Duodenal mucosa (tissue), 2 donors: ENCODE data around the gene RPA3.
"Not testable (repeated sequence)": the region's sequence is repeated elsewhere in the genome, so short reads cannot be mapped to it uniquely, and the experiment has no call there.

ENCODE experiments used
- H3K27ac ChIP-seq: one replicate; pipeline ENCODE4 v1.7.0; 2013; ENCODE audit warnings: low read depth, low read length
- H3K27me3 ChIP-seq, 2 donors: one replicate each; pipeline ENCODE4 v1.7.0; 2013; ENCODE audit warnings: low read length in 2 of 2, control low read depth in 1 of 2; ENCODE audit not compliant: insufficient read depth in 2 of 2, control insufficient read depth in 1 of 2
- H3K36me3 ChIP-seq, 2 donors: one replicate each; pipeline ENCODE4 v1.7.0; 2013; ENCODE audit warnings: low read length in 2 of 2, control low read depth in 1 of 2; ENCODE audit not compliant: insufficient read depth in 2 of 2, control insufficient read depth in 1 of 2
- H3K4me1 ChIP-seq, 2 donors: one replicate each; pipeline ENCODE4 v1.7.0; 2013; ENCODE audit warnings: low read length in 2 of 2, control low read depth in 1 of 2; ENCODE audit not compliant: insufficient read depth in 2 of 2, control insufficient read depth in 1 of 2
- H3K4me3 ChIP-seq, 2 donors: one replicate each; pipeline ENCODE4 v1.7.0; 2013; ENCODE audit warnings: low read length in 2 of 2, low read depth in 1 of 2
- H3K9ac ChIP-seq, 2 donors: one replicate each; pipeline ENCODE4 v1.7.0; 2013; ENCODE audit warnings: low read length in 2 of 2, low read depth in 1 of 2
- H3K9me3 ChIP-seq, 2 donors: one replicate each; pipeline ENCODE4 v1.7.0; 2013; ENCODE audit warnings: low read length in 2 of 2, control low read depth in 1 of 2; ENCODE audit not compliant: control insufficient read depth in 1 of 2

Gene RPA3

GRCh38 chr7:7665031-7665430, 53.4 kb downstream of the RPA3 start:
- H3K36me3 ChIP-seq: no peaks in the 10 kb centered on the region
- no peak overlapping the region for H3K27ac ChIP-seq
- no peaks in the 10 kb centered on the region for H3K9me3 ChIP-seq
- H3K9ac ChIP-seq: no peak overlapping the region
- H3K4me3 ChIP-seq: no peak overlapping the region
- no peaks in the 10 kb centered on the region for H3K27me3 ChIP-seq
- no peaks in the 10 kb centered on the region for H3K4me1 ChIP-seq

DNA sequence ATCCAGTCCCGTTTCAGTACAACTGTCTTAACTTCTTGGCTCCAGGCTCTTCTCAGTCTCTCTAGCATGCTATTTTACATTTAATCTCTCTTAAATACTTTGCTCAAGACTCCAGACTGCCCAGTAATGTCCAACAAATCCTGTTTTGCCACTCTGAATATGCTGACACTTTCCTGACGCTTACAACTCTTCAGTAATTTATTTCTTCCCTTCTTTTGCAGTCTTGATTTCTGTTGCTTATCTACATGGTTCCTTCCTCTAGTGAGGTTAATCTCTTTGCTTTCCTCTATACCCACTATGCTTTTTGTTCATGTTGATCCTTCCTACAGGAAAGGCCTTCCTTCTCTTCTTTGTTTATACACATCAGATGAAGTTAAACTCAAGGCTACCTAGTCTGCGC, 54.1 kb downstream of the RPA3 start:
- Histone ChIP-seq H3K27ac (no peak overlapping the region), H3K4me1 (no peaks in the 10 kb centered on the region), H3K27me3 (no peaks in the 10 kb centered on the region), H3K9me3 (no peaks in the 10 kb centered on the region), H3K36me3 (no peaks in the 10 kb centered on the region), H3K9ac (no peak overlapping the region), H3K4me3 (no peak overlapping the region)

- no peaks in the 10 kb centered on the region for H3K27me3 ChIP-seq
- no peak overlapping the region for H3K4me3 ChIP-seq
- no peaks in the 10 kb centered on the region for H3K9me3 ChIP-seq
- no peaks in the 10 kb centered on the region for H3K36me3 ChIP-seq
- H3K4me1 ChIP-seq: no peaks in the 10 kb centered on the region
- H3K9ac ChIP-seq: no peak overlapping the region
- no peak overlapping the region for H3K27ac ChIP-seq
These were observed 55.9 kb downstream of the RPA3 start for GRCh38 chr7:7662527-7662926.

DNA sequence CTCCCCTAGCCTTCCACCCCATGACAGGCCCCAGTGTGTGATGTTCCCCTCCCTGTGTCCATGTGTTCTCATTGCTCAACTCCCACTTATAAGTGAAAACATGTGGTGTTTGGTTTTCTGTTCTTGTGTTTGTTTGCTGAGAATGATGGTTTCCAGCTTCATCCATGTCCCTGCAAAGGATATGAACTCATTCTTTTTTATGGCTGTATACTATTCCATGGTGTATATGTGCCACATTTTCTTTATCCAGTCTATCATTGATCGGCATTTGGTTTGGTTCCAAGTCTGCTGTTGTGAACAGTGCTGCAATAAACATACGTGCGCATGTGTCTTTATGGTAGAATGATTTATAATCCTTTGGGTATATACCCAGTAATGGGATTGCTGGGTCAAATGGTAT, 61.9 kb downstream of the RPA3 start:
- H3K27ac ChIP-seq, H3K9ac ChIP-seq, H3K4me1 ChIP-seq, H3K27me3 ChIP-seq, H3K36me3 ChIP-seq, H3K4me3 ChIP-seq, H3K9me3 ChIP-seq: not testable (repeated sequence)

- H3K27ac ChIP-seq: no peak overlapping the region
- H3K36me3 ChIP-seq: no peaks in the 10 kb centered on the region
- H3K9me3 ChIP-seq: no peaks in the 10 kb centered on the region
- no peaks in the 10 kb centered on the region for H3K4me1 ChIP-seq
- H3K9ac ChIP-seq: no peak overlapping the region
- H3K27me3 ChIP-seq: no peaks in the 10 kb centered on the region
- no peak overlapping the region for H3K4me3 ChIP-seq
These were observed 63.3 kb downstream of the RPA3 start for GRCh38 chr7:7654964-7655715.

DNA sequence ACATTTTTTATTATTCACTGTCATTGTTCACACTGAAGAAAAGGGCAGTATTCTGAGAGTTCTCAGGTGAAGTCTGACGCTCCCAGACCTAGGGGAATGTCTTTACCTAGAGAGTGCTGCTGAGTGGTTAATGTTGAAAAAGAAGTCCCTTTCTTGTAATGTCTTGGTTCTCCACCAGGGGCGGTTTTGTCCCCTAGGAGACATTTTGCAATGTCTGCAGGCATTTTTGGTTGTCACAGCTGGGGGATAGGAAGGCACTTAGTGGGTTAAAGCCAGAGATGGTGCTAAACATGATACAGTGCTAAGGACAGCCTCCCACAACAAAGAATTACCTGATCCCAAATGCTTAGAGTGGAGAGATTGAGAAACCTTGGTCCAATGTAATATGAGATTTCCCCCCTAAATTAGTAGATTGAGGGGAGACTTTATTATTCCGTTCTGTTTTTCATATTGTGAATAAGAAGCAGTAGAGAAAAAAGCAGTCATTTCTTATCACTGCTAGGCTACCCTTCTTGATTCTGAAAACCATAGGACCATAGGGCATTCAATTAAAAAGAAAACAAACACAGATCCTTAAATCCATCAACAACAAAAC, 64.7 kb downstream of the RPA3 start:
- H3K4me1 ChIP-seq: no peaks in the 10 kb centered on the region
- no peaks in the 10 kb centered on the region for H3K9me3 ChIP-seq
- H3K36me3 ChIP-seq: no peaks in the 10 kb centered on the region
- H3K27ac ChIP-seq: no peak overlapping the region
- H3K27me3 ChIP-seq: no peaks in the 10 kb centered on the region
- no peak overlapping the region for H3K4me3 ChIP-seq
- no peak overlapping the region for H3K9ac ChIP-seq

DNA sequence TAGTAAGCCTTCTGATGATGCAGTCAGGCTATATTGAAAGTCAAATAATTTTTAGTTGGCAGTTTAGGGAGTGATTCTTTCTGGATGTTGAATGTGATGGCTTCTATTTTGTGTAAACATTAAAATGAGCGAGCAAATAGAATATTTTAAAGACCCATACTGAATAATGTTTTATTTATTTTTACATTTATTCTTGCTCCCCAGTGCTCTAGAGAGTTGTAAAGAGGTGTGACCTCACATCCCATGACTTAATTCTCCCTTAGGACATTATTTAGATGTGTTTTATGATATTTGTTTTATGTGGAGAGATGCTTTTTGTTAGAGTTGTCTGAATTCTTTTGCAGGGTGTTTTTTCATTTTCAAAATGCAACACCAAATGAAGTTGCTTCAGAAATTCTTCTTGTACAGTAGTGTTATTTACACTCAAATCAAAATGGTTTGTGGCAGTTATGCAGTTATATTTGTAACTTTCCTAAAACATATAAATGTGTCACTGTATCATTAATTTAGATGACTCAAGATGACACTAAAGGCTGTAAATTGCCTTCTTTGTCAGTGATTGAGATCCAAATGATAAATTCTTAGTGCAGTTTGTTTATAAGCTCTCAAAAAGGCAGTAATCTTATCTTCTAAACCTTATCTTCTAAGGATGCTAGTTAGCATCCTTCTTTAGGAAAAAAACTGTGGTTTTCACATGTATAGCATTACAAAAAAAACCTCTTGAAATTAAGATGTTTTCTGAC, 65.4 kb downstream of the RPA3 start:
- no peak overlapping the region for H3K27ac ChIP-seq
- no peaks in the 10 kb centered on the region for H3K9me3 ChIP-seq

DNA sequence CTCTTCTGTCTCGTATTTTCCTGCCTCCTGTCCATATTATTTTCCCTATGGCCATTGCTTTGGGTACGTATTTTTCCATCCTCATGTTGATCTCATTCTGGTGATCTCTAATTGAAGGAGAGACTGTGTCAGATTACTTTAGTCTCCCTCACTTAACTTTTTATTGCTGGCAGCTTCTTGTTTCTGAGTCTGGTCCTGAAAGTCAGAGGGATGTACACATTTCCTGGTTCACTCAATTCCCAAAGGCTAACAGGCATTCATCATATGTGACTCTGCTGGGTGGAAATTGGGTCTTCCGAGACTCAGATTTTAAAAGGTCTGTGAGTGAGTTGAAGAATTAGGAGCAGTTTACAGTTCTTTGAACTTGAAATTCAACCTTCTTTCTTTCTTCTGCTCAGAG, 66.9 kb downstream of the RPA3 start:
- no peaks in the 10 kb centered on the region for H3K4me1 ChIP-seq
- H3K9ac ChIP-seq: no peak overlapping the region
- no peaks in the 10 kb centered on the region for H3K27me3 ChIP-seq
- no peaks in the 10 kb centered on the region for H3K9me3 ChIP-seq
- H3K27ac ChIP-seq: no peak overlapping the region
- no peaks in the 10 kb centered on the region for H3K36me3 ChIP-seq
- H3K4me3 ChIP-seq: no peak overlapping the region

More for the DNA sequence above, 65.4 kb downstream of the RPA3 start:
- Histone ChIP-seq H3K36me3 (no peaks in the 10 kb centered on the region), H3K4me1 (no peaks in the 10 kb centered on the region), H3K27me3 (no peaks in the 10 kb centered on the region), H3K4me3 (no peak overlapping the region), H3K9ac (no peak overlapping the region)

GRCh38 chr7:7650682-7651206, 67.7 kb downstream of the RPA3 start:
- Histone ChIP-seq H3K36me3 (no peaks in the 10 kb centered on the region), H3K9ac (no peak overlapping the region), H3K9me3 (no peaks in the 10 kb centered on the region), H3K27ac (no peak overlapping the region), H3K27me3 (no peaks in the 10 kb centered on the region), H3K4me3 (no peak overlapping the region), H3K4me1 (no peaks in the 10 kb centered on the region)

DNA sequence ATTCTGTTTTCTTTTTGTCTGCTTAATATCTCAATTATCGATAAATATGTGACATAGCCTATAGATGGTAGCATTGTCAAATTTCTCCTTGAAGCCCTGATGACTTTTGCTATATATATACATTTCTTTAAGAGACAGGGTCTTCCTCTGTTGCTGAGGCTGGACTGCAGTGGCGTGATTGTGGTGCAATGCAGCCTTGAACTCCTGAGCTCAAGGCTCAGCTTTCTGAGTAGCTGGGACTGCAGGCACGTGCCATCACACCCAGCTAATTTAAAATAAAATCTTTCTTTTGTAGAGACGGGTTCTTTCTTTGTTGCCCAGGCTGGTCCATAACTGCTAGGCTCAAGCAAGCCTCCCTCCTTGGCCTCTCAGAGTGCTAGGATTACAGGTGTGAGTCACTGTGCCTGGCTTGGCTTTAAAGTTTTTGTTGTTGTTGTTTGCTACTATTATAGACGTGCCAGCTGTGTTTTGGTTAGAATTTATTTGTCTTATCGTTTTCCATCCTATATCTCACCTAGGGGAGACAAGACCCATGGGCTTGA, 70.8 kb downstream of the RPA3 start:
- Histone ChIP-seq H3K4me3 (no peak overlapping the region), H3K36me3 (no peaks in the 10 kb centered on the region), H3K9me3 (no peaks in the 10 kb centered on the region), H3K9ac (no peak overlapping the region), H3K27me3 (no peaks in the 10 kb centered on the region), H3K27ac (no peak overlapping the region), H3K4me1 (peaks cover under 1 to 3% of the 10 kb centered on the region in 2 donors)
